GM19324 (cell line): Measurements from ENCODE around the gene CTSH.
A peak's percentile ranks its signal among the peaks of the same experiment; 100 is the strongest.
"Not testable (repeated sequence)": the region's sequence is repeated elsewhere in the genome, so short reads cannot be mapped to it uniquely, and the experiment has no call there.

Experiments used
- ATAC-seq: cut with Tn5 transposase; IDR thresholded peaks from one replicate; pipeline ENCODE4 v1.9.1; 2021; ENCODE audit warnings: mild to moderate bottlenecking, moderate library complexity; ENCODE audit not compliant: unreplicated experiment, low FRiP score

Gene CTSH

GRCh38 chr15:78944202-78944625 lies 632 bp downstream of the CTSH start:
- peak; percentile 23 for ATAC-seq

GRCh38 chr15:78943692-78944091 lies 1.2 kb downstream of the CTSH start:
- no peak for ATAC-seq

DNA sequence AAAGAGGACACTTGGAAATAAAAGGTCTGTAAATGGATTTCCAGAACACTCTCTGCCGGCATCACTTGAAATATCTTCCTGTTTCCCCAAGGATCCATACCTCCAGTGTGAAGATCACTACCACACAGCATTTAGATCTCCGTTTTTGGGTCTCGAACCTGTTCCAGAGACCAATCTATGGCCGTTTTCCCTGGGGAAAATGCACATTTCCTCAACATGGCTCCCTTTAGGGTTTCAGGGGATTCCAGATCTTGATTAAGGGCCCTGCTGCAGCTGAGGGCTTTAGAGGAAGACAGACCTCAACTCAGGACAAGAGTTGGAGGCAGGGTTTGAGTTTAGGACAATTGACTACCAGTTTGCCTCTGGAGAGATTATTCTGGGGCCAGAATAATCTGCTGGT lies 2.1 kb downstream of the CTSH start:
- no peak for ATAC-seq

DNA sequence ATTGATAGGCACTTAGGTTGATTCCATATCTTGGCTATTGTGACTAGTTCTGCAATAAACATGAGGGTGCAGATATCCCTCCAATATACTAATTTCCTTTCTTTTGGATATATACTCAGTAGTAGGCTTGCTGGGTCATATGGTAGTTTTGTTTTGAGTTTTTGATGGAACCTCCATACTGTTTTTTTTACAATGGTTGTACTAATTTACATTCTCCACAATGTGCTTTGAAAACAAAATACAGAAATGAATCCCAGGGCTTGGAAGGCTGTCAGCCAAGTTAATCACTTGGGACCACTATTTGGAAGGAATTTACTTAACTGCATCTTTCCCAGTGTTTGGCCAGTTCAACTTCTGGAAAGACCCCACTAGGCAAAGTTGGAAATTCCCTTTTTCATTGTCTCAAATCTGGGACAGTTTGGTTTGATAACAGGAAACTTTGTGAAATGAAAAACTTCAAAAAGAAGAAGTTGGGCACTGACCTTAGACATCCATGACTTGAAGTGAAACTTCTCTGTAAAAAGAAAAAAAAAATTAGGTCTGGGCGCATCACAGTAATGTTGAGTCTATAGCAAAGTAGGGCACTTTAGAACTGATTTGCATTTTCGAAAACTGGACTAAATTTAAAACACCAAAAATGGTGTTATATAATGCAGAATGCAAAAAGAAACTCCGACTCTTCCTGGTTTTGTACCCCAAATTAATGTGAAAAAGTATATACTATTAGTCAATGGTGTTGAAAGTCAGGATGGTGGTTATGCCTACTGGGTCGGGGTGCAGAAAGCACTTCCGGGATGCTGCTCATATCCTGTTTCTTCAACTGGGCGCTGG lies 6.0 kb downstream of the CTSH start:
- ATAC-seq, result peak; percentile 63

- no peak for ATAC-seq
Observed at GRCh38 chr15:78937132-78937739, 7.6 kb downstream of the CTSH start.

DNA sequence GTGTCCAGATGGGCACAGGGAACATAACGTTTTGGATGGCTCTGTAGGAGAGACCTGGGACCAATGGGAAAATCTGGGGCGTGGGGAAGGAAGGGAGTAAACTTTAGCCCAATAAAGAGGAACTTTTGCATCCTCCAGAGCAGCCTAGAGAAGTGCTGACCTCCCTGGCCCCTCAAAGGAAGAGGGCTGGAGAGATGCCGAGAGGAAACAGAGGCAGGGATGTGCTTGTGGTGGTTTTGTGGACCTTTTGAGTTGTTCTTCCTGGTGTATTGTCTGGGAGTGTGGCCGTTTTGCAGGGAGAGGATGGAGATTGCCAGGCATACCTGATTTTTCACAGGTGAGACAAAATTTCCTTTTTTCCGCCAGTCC lies 10.2 kb downstream of the CTSH start:
- no peak for ATAC-seq

DNA sequence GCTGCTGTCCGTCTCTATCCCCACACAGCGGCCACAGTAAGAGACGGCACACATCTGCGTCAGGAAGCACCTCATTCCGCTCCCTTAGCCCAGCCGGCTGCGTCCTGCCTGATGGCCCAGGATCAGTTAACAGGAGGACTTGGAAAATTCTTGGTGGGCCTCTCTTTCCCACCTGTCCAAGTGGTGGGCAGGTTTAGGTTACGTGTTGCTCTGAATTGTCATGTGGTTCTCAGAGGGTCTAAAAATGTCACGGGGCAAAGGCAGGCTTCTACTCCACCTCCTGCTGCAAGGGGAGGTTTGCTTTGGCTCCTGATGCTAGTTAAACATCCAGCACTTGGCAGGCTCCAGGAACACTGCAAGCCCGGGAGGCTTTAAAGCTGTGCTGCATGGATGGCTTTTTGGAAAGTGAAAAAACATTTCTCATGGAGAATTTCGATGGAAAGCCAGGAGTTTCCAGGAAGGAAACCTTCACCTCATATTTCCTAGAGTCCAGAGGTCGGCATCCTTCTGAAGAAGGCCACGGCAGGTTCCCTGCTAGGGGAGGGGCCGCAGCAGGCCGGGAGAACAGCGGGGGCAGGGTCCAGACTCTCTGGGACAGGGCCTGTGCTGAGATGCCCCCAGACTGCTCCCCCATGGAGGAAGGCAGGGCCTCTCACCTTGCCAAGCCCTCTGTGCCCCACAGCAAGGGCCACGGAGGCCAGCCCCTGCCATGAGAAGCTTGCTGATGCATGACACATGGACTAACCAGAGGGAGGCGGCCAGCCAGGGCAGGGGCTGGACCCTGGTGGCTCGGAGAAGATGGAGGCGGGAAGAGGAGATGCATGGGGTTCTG lies 10.8 kb downstream of the CTSH start:
- ATAC-seq, result no peak

- ATAC-seq, result no peak
Observed at GRCh38 chr15:78933187-78933822, 11.5 kb downstream of the CTSH start.

- no peak for ATAC-seq
Observed at GRCh38 chr15:78932258-78932808, 12.5 kb downstream of the CTSH start.

DNA sequence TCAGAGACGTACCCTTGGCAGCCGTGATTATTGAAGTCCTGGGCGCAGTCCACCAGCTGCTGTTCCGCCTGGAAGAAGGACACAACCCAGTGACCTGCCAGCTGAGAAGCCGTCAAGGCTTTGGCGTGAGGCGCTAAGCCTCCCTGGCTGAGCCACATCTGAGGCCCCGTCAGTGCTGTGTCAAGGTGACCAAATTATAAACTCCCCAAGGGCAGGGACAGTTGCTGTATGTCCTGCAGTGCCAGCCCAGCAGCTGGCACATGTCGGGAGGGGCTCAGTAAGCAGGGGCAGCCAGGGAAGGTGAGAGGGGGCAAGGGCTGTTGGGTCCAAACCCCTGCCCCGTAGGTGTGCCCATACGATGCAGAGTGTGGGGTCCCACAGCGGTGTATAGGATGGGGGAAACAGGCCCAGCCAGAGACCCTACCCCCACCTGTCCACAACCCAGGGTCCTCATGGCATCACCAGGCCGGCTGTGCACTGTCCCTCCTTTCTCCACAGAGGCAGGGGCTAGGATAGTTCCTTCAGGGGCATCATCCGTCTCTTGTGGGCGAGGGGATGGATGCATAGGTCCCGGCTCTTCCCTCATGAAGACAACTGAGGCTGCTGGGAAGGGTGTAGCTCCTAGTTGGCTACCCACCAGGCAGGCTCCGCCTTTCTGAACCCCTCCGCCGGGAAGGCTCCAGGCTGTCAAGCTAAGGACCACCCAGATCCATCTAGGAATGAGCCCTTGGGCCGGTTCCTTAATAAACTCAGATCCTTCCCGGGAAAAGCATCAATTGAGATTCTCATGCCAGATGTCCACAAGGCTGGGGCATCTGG lies 13.2 kb downstream of the CTSH start:
- ATAC-seq, result no peak

- ATAC-seq, result no peak
Observed at GRCh38 chr15:78930577-78931388, 14.1 kb downstream of the CTSH start.

DNA sequence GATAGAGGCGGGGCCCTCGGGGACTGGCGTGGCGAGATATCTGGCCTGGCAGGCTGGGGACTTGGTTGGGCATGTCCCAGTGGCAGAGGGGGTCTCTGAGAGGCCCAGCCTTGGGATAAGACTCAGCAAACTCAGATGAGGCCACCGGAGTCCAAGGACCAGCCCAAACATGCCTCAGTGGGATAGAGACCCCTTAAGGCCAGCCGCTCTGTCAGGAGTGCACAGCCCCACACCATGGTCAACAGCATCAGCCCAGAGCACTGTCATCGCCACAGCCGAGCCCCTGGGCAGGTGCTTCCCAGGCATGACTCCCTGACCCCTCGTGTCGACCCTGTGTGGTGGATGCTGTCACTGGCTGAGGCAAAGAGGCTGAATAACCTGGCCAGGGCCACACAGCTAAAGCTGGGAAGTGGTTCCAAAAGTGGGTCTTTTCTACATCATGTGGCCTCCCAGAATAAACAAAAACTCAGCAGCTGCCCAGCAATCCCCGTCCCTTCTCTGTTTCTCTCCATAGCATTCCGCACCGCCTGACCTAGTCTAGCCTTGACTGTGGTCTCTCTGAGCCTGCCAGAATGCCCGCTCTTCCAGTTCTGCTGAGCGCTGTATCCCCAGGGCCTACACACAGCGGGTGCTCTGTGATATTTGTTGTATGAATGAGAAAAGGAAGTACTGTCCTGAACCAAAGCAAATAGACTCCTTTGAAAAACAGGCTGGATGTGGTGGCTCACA lies 15.1 kb downstream of the CTSH start:
- ATAC-seq, result no peak

DNA sequence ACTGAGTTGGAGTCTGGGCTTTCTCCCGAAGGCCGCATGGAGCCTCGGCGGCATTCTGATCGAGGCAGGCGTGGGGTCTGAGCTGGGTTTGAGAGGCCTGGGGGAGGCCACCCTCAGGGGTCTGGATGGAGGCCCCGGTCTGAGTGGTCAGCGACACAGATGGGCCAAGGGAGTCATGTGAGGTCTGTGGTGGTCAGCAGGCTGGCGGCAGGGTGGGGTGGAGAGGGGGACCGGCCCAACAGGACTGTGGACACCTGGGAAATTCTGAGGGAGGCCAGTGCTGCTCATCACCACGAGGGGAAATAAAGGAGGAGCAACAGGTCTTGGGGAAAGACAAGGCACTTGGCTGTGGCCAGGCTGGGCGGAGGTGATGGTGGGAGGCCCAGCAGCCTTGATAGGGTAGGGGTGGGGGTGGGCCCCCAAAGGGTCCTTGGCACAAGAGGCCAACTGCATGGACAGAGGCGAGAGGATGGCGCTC lies 16.2 kb downstream of the CTSH start:
- ATAC-seq, result no peak

DNA sequence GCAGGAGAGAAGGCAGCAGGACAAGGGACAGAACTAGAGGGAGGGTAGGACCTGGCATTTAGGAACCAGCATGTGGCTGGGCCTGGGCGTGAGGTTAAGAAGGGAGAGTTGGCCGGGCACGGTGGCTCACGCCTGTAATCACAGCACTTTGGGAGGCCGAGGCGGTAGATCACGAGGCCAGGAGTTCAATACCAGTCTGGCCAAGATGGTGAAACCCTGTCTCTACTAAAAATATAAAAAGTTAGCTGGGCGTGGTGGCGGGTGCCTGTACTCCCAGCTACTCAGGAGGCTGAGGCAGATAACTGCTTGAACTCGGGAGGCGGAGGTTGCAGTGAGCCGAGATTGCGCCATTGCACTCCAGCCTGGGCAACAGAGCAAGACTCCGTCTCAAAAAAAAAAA lies 16.7 kb downstream of the CTSH start:
- not testable (repeated sequence) for ATAC-seq

GRCh38 chr15:78927077-78927790 lies 17.6 kb downstream of the CTSH start:
- ATAC-seq, result no peak

- ATAC-seq, result no peak
Observed at GRCh38 chr15:78925956-78926743, 18.7 kb downstream of the CTSH start.
